Fibroblast of peridontal ligament (primary cell): ENCODE results near the gene NFIB.

Experiments used
- DNase-seq: peaks from one replicate; pipeline ENCODE4 v3.0.0-alpha.2; 2010; ENCODE audit errors: extremely low read depth

NFIB gene

DNA sequence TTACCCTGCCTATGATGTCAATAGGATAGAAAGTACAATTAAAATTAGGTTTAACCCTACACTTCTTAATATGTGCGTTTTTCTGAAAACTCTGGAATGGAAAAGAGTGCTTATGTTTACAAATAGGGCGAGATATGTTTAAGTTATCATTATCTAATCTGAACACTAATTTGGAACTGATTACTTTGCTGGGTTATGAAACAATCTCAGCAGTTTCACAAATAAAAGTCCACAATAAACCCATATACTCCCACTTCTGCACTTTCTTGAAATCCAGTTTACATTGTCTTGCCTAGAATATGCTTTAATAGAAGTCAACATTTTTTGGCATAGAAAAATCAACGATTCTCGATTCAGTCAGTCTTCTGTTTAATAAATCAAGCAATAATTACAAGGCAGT lies 236.3 kb downstream of the NFIB start:
- no peak for DNase-seq

- no peak for DNase-seq
Measured at GRCh38 chr9:14075218-14075617, 238.7 kb downstream of the NFIB start.

GRCh38 chr9:14072850-14073249 lies 241.1 kb downstream of the NFIB start:
- DNase-seq, result no peak

- DNase-seq, result no peak
Measured at GRCh38 chr9:14071484-14071883, 242.5 kb downstream of the NFIB start.

GRCh38 chr9:14068690-14069089 lies 245.3 kb downstream of the NFIB start:
- peak; percentile 4 for DNase-seq

GRCh38 chr9:14066831-14067230 lies 247.1 kb downstream of the NFIB start:
- DNase-seq, result no peak

- DNase-seq, result no peak
Measured at GRCh38 chr9:14066032-14066431, 247.9 kb downstream of the NFIB start.

GRCh38 chr9:14064940-14065339 lies 249.0 kb downstream of the NFIB start:
- no peak for DNase-seq

- no peak for DNase-seq
Measured at GRCh38 chr9:14063756-14064155, 250.2 kb downstream of the NFIB start.

- DNase-seq, result peak; percentile 8
Measured at GRCh38 chr9:14062586-14063221, 251.2 kb downstream of the NFIB start.

- DNase-seq, result no peak
Measured at GRCh38 chr9:14061936-14062585, 251.9 kb downstream of the NFIB start.

- DNase-seq, result no peak
Measured at GRCh38 chr9:14058325-14058688, 255.6 kb downstream of the NFIB start.

DNA sequence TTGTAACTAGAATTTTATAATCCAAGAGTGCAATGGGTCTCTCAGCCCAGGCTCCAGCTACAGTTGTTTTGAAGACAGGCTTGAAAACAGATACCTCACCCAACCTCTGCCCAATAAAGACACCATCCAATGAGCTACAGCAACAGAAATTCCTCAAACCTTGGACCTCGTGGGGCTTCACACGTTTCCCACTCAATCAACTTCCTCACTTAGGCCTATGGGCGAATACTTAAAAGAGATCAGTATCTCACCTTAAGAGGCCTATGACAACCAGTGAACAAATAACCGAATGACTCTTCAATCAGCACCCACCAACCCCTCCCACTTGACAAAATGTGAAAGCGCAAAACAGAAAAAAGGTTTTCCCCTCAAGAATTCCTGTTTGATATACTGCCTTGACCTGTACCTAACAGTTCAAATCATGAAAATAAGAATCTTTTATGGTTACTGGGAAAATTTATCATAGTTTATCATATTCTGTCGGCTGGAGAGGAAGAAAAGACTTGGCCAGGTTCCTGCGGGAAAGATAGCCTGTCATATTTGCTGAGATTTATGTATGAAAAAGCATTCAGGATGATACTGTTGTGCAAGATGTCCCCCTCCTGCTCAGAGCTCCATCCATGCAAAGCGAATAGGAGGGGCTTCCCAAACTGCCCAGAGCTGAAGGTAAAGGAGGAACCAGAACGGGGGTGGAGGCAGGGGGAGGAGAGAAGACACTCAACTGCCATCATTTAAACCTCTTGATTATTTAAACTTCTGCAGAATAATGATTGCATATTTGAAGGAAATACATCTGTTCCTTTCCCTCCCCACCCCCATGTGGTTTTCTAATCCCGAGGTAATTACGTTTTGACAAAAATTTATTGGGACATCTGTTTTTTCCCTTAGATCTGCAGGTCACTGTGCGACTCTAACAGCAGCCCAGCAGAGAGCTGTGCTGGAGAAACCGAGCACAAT lies 256.3 kb downstream of the NFIB start:
- DNase-seq, result no peak

DNA sequence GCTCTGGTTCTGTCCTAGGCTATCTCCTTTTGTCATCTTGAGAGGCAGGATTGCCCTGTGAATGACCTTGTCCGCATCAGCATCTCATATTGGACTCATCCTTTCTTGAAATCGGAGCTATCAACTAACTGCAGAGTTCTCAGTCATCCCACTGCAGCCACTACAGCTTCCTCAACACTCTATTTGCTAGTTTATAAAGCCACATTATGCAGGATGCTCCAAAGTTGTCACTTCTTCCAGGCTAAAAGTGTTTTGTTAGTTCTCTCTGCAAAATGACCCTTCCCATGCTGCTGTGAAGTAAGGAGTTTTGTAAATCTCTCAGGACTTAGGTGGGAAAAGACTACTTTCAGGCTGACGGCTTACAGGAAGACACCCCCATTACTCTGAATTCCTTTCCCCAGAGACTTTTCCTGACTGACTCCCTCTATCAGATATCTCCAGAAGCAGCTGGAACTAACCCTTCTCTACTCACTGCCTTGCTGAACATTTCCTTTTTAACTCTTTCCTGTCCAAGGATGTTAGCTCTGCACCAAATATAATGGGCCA lies 257.6 kb downstream of the NFIB start:
- DNase-seq, result no peak

DNA sequence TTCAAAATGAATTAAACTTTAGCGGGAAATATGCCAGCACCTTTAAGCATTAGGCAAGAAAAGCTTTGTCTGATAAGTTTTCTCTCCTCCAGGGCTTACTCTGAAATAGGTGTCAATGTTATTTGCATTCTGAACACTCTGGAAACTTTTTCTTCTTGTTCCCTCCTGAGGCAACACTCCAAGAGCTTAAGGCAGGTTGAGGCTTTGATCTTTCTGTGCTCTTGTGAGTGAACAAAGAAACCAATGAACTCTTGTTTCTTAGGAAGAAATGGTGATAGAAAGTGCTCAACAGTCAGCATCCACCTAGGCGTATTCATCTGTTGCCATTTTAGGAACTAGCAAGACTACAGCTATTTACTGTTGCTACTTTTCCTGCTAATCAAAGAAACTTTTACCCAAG lies 259.8 kb downstream of the NFIB start:
- DNase-seq, result no peak

DNA sequence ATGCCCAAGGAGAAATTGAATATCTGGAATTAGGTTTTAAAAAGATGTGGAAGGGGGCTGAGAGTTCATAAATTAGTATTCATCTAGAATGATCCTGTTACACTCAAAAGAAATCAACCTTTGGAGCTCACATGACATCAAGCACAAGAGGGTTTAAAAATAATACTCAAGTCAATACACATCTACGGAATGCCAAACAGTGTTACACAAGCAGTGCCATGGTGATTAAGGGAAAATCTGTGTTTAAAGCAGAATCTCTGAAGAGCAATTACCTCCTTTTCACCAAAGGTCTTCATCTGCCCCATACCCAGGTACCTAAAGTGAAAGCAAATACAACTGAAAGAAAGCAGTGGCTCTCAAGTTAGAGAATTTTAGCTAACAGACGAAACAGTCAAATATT lies 261.6 kb downstream of the NFIB start:
- DNase-seq, result no peak

GRCh38 chr9:14051419-14051818 lies 262.5 kb downstream of the NFIB start:
- DNase-seq, result no peak

DNA sequence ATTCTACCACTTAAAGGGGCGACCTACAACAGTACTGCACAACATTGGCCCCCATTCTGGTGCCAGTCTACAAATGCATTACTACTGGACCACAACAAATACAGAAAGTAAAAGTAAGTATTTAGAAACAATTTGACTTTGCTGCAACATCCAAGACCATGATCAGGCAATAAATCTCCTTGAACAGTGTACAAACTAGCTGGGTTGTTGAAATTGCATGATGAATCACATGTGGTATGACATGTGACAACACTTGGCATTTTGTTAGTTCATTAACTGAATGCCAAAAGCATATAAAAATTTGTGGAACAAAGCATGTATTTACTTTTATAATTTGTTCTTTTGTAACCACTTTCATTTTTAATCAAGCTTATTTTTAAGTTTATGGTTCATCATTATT lies 270.5 kb downstream of the NFIB start:
- peak; percentile 16 for DNase-seq

DNA sequence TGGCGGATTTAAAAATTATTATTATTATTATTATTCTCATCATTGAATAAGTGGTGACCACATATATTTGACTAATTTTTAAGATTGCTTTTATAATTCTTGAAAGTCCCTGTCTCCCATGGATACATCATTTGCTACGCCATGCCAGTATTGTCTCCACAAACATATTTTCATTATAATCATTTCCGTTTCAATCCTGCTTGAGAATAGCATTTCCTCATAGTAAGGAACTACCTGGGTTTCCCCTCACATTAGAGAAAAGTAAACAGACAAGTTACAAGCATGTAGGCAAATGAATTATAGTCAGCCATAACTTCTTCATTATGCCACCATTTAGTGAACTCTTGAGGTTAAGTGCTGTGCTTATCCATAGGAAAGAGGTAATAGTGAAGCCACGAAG lies 276.6 kb downstream of the NFIB start:
- no peak for DNase-seq

DNA sequence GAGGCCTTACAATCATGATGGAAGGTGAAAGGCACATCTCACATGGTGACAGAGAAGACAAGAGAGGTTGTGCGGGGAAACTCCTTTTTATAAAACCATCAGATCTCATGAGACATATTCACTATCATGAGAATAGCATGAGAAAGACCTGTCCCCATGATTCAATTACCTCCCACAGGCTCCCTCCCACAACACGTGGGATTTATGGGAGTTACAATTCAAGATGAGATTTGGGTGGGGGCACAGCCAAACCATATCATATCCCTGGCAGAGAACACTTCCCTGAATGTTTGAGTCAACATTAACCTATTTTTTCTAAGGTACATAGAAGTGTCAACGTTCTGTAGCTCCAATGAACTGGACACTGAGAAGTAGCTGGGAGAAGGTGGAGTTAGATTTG lies 280.9 kb downstream of the NFIB start:
- no peak for DNase-seq
